Measurements from ENCODE around the gene RELT.

RELT gene
- total RNA-seq: 152 to 367 (median 213) reads per million in 3 donors

DNA sequence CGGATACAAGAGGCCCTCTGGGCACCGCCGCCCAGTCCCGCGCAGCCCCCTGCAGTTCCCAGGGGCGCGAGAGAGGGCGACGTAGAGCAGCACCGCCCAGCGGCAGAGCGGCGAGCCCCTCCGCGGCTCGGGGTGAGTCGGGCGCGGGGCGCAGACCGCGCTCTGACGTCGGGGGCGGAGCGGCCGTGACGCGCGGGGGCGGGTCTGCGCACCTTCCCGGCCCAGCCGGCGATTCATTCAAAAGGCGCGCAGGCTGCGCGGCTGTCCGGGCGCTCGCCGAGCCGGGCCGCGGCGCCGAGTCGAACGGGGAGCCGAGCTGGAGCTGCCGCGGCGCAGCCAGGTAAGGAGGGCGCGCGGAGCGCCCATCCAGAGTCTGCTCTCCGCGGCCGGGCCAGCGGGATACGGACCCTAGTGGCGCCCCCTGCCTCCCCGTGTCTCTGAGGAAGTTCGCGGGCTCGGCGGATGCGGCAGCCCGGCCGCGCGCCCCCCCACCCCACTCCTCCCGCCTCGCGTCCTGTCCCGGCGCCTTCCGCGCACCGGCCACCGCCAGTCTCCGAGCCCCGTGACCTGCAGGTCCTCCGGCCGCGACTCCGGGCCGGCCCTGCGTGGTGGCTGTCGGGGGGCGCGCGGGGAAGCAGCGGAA, at the start of gene RELT:
Gene RELT (plus strand): TSS at position 240 of the 643 bp plus-strand sequence. CDS start 12,738 bp downstream, outside the sequence.
- Histone ChIP-seq H3K27me3 (replicated peaks; ENCODE audit: control insufficient read depth, insufficient read depth, low read length, poor library complexity, severe bottlenecking) (no peaks in the 10 kb centered on the region), H3K4me1 (ENCODE audit: control insufficient read depth, insufficient read depth, low read length, poor library complexity, severe bottlenecking) (peaks cover 17% of the 10 kb centered on the region), H3K9me3 (ENCODE audit: control insufficient read depth, low read length) (no peaks in the 10 kb centered on the region), H3K27ac (ENCODE audit: insufficient read depth, low read length, poor library complexity, severe bottlenecking) (peak within 1 kb of the TSS; percentile 92), H3K4me3 (ENCODE audit: insufficient read depth, low read depth, low read length, poor library complexity, severe bottlenecking) (peak within 1 kb of the TSS; percentile 84), H3K36me3 (ENCODE audit: control insufficient read depth, insufficient read depth, low read length) (no peaks in the 10 kb centered on the region)
- peak; percentile 86 to 89 (median 86) for DNase-seq

DNA sequence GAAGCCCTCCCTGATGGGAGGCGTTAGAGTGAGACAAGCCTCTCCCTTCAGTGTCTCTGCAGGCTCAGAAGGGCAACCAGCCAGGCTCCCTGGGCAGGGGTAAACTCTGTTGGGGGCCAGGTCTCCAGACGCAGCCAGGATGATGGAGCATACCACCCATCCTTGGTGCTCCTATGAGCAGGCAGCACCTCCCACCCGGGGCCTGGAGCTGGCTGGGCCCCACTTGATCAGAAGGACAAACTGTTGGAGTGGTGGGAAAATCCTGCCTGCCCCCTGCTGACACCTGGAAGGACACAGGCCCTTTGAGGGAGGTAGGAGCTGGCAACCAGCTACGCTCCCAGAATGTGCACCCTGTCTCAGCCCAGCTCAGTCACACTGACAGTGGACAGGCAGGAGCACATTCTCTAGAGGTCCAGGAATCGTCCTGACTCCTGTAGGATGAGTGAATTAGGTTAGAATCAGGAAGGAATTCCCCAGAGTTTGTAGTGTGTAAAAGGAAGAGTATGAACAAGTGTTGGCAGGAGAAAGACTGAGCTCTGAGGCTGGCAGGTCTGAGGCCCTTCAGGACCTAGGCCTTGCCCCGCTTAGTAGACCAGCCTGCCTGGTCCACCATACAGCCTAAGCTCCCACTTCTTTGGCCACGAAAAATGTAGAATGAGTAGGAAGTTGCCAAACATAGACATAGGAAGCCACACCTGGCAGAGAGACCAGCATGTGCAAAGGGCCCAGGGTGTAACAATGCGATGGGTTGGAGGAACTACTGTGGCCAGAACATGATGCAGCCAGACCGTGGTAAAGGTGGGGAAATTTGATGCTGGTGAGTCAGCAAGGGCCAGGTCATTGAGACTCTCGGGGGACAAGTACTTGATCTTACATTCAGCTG, 49.0 kb upstream of the RELT start:
- no peak for DNase-seq
- Histone ChIP-seq H3K27ac (ENCODE audit: insufficient read depth, low read length, poor library complexity, severe bottlenecking) (no peak overlapping the region), H3K36me3 (ENCODE audit: control insufficient read depth, insufficient read depth, low read length) (no peaks in the 10 kb centered on the region), H3K4me3 (ENCODE audit: insufficient read depth, low read depth, low read length, poor library complexity, severe bottlenecking) (no peak overlapping the region), H3K27me3 (replicated peaks; ENCODE audit: control insufficient read depth, insufficient read depth, low read length, poor library complexity, severe bottlenecking) (no peaks in the 10 kb centered on the region), H3K4me1 (ENCODE audit: control insufficient read depth, insufficient read depth, low read length, poor library complexity, severe bottlenecking) (no peaks in the 10 kb centered on the region), H3K9me3 (ENCODE audit: control insufficient read depth, low read length) (no peaks in the 10 kb centered on the region)

DNA sequence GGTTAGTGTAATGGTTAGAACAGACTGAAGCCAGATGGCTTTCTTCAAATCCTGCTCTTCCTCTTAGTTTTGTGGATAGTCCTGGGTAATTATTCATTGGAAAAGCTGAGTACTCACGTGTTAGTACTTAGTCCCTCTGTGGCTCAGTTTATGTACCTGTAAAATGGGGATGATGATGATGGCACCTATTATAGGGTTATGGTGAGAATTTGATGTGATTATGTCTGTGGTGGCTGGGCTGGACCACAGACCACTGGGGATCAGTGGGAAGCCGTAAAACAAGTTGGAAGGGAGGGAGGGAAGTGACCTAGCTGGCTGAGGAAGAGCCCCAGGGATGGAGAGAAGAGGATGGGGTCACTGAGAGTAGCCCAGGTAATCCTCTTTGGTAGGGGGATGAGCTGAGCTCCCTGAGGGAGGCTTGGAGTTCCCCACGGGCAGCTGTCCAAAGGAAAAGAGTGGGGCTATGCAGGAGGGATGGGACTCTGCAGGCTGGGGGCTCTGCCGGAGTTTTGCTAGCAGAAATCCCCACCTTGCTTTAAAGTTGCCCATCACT, 48.3 kb upstream of the RELT start:
- H3K9me3 ChIP-seq (ENCODE audit: control insufficient read depth, low read length): no peaks in the 10 kb centered on the region

DNA sequence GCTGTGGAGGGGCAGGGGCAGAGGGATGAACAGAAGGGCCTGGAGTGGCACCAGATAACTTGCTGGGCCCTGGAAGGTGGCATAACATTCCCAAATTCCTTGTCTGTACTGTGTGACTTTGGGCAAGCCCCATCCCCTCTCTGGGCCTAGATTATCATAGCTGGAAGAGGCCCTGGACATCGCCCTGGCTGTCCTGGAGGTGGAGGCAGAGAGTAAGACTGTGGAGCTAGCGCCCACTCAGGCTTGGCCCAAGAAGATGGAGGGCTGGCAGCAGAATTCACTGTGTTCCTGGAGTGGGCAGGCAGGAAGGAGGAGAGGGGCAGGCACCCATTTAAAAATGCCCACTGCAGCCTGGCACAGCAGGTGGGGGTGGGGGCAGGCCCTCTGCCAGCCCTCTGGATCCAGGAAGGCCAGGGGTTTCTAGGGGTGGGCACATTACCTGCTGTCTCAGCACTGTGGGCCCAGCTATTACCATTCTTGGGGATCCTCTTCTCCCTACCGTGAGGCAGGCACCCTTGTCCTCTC, 45.6 kb upstream of the RELT start:
- no peaks in the 10 kb centered on the region for H3K36me3 ChIP-seq (ENCODE audit: control insufficient read depth, insufficient read depth, low read length)
- H3K4me1 ChIP-seq (ENCODE audit: control insufficient read depth, insufficient read depth, low read length, poor library complexity, severe bottlenecking): no peaks in the 10 kb centered on the region
- H3K27ac ChIP-seq (ENCODE audit: insufficient read depth, low read length, poor library complexity, severe bottlenecking): no peak overlapping the region
- H3K9me3 ChIP-seq (ENCODE audit: control insufficient read depth, low read length): no peaks in the 10 kb centered on the region
- no peaks in the 10 kb centered on the region for H3K27me3 ChIP-seq (replicated peaks; ENCODE audit: control insufficient read depth, insufficient read depth, low read length, poor library complexity, severe bottlenecking)
- DNase-seq: no peak
- H3K4me3 ChIP-seq (ENCODE audit: insufficient read depth, low read depth, low read length, poor library complexity, severe bottlenecking): no peak overlapping the region

More for the DNA sequence above, 48.3 kb upstream of the RELT start:
- H3K4me3 ChIP-seq (ENCODE audit: insufficient read depth, low read depth, low read length, poor library complexity, severe bottlenecking): no peak overlapping the region
- H3K4me1 ChIP-seq (ENCODE audit: control insufficient read depth, insufficient read depth, low read length, poor library complexity, severe bottlenecking): no peaks in the 10 kb centered on the region
- DNase-seq: no peak
- no peaks in the 10 kb centered on the region for H3K36me3 ChIP-seq (ENCODE audit: control insufficient read depth, insufficient read depth, low read length)
- H3K27me3 ChIP-seq (replicated peaks; ENCODE audit: control insufficient read depth, insufficient read depth, low read length, poor library complexity, severe bottlenecking): no peaks in the 10 kb centered on the region
- H3K27ac ChIP-seq (ENCODE audit: insufficient read depth, low read length, poor library complexity, severe bottlenecking): no peak overlapping the region

DNA sequence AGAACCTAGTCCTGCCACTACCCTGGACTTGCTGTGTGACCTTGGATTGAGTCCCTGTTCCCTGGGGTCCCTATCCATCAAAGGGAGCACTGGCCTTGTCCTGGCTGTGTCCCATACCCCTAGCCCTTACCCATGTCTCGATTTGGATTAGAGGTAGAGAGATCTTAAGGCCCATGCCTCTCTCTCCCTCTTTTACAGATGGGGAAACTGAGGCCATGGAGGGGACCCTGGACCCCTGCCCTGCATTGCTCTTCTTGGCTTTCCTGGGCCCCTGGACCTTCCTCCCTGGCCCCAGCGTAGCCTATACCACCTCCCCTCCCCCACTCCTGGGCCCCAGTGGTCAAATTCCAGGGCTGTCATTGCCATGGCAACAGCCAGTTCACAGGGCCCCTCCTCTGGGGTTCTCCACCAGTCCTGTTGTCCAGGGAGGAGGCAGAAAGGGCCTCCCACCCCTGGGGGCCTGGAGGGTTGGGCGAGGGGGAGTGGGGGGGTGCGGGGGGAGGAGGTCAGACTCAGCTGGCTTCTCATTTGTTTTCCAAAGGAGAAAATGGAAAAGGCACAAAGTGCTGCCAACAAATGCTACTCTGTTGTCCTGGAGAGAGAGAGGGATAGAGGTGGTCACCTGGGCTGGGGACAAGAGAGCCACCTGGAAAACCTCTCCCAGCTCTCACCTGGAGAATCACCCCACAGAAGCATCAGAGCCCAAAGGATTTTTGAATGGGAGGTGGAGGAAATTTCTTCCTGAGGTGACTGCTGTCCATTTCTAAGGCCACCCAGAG, 44.9 kb upstream of the RELT start:
- no peak for DNase-seq
- Histone ChIP-seq H3K4me3 (ENCODE audit: insufficient read depth, low read depth, low read length, poor library complexity, severe bottlenecking) (no peak overlapping the region), H3K9me3 (ENCODE audit: control insufficient read depth, low read length) (no peaks in the 10 kb centered on the region), H3K36me3 (ENCODE audit: control insufficient read depth, insufficient read depth, low read length) (no peaks in the 10 kb centered on the region), H3K27ac (ENCODE audit: insufficient read depth, low read length, poor library complexity, severe bottlenecking) (no peak overlapping the region), H3K4me1 (ENCODE audit: control insufficient read depth, insufficient read depth, low read length, poor library complexity, severe bottlenecking) (no peaks in the 10 kb centered on the region), H3K27me3 (replicated peaks; ENCODE audit: control insufficient read depth, insufficient read depth, low read length, poor library complexity, severe bottlenecking) (no peaks in the 10 kb centered on the region)

GRCh38 chr11:73333173-73333572, 43.0 kb upstream of the RELT start:
- Histone ChIP-seq H3K4me3 (ENCODE audit: insufficient read depth, low read depth, low read length, poor library complexity, severe bottlenecking) (no peak overlapping the region), H3K4me1 (ENCODE audit: control insufficient read depth, insufficient read depth, low read length, poor library complexity, severe bottlenecking) (no peaks in the 10 kb centered on the region), H3K27ac (ENCODE audit: insufficient read depth, low read length, poor library complexity, severe bottlenecking) (no peak overlapping the region), H3K36me3 (ENCODE audit: control insufficient read depth, insufficient read depth, low read length) (no peaks in the 10 kb centered on the region), H3K27me3 (replicated peaks; ENCODE audit: control insufficient read depth, insufficient read depth, low read length, poor library complexity, severe bottlenecking) (no peaks in the 10 kb centered on the region), H3K9me3 (ENCODE audit: control insufficient read depth, low read length) (no peaks in the 10 kb centered on the region)
- DNase-seq: no peak

- H3K27ac ChIP-seq (ENCODE audit: insufficient read depth, low read length, poor library complexity, severe bottlenecking): no peak overlapping the region
- no peaks in the 10 kb centered on the region for H3K36me3 ChIP-seq (ENCODE audit: control insufficient read depth, insufficient read depth, low read length)
- no peaks in the 10 kb centered on the region for H3K9me3 ChIP-seq (ENCODE audit: control insufficient read depth, low read length)
- no peaks in the 10 kb centered on the region for H3K4me1 ChIP-seq (ENCODE audit: control insufficient read depth, insufficient read depth, low read length, poor library complexity, severe bottlenecking)
- no peaks in the 10 kb centered on the region for H3K27me3 ChIP-seq (replicated peaks; ENCODE audit: control insufficient read depth, insufficient read depth, low read length, poor library complexity, severe bottlenecking)
- DNase-seq: no peak
- no peak overlapping the region for H3K4me3 ChIP-seq (ENCODE audit: insufficient read depth, low read depth, low read length, poor library complexity, severe bottlenecking)
These were observed 42.4 kb upstream of the RELT start for GRCh38 chr11:73333640-73334383.

- Histone ChIP-seq H3K4me1 (ENCODE audit: control insufficient read depth, insufficient read depth, low read length, poor library complexity, severe bottlenecking) (no peaks in the 10 kb centered on the region), H3K27me3 (replicated peaks; ENCODE audit: control insufficient read depth, insufficient read depth, low read length, poor library complexity, severe bottlenecking) (no peaks in the 10 kb centered on the region), H3K27ac (ENCODE audit: insufficient read depth, low read length, poor library complexity, severe bottlenecking) (no peak overlapping the region), H3K36me3 (ENCODE audit: control insufficient read depth, insufficient read depth, low read length) (no peaks in the 10 kb centered on the region), H3K9me3 (ENCODE audit: control insufficient read depth, low read length) (no peaks in the 10 kb centered on the region), H3K4me3 (ENCODE audit: insufficient read depth, low read depth, low read length, poor library complexity, severe bottlenecking) (no peak overlapping the region)
- DNase-seq: no peak
These were observed 41.6 kb upstream of the RELT start for GRCh38 chr11:73334384-73335203.
